ENCODE results near the gene TWIST1. TPM values are rescaled to one million over a fixed set of nuclear protein-coding genes. Genes with fewer than 3 reads are reported as not detected.

The TWIST1 gene
- not detected in 2 replicates for total RNA-seq

DNA sequence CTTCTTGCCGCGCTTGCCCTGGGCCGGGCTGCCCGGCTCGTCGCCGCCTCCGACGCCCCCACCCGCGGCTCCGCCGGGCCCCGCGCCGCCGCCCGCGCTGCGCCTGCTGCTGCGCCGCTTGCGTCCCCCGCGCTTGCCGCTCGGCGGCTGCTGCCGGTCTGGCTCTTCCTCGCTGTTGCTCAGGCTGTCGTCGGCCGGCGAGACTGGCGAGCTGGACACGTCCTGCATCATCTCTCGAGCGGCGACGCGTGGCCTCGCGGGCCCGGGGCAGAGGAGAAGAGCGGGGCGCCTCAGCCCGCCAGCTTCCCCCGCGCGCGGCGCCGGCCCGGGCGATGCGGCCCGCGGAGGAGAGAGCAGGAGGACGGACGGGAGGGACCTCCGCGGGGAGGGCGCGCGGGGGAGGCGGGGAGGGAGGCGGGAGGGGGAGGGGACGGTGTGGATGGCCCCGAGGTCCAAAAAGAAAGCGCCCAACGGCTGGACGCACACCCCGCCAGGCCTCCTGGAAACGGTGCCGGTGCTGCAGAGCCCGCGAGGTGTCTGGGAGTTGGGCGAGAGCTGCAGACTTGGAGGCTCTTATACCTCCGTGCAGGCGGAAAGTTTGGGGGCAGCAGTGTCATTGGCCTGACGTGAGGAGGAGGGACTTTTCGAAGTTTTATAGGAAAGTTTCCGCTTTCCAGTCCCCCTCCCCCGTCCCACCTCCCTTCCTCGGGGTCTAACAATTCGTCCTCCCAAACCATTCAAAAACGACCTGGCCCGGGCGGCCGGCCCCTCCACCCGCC is at the start of gene TWIST1:
TSS of gene TWIST1 (minus strand) at position 546 of the 779 bp plus-strand sequence. CDS start at position 231, 315 bp downstream.
- DNase-seq (ENCODE audit: low read depth), result no peak

DNA sequence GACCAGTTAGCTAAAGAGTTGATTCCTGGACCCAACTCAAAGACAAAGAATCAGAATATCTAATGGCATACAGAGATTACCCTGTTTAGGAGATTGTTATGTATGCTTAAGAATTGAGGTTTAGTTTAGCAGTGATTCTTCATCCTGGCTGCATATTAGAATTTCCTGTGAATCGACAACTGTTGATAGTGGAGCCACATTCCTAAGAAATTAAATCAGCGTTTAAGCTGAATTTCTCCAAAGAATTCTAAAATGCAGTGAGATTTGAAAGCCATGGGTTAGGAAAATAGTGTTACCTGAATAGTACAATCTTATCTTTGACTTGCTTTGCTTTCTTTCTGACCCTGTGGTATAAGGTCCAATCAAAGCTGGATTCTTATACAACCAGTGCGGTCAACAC is 44.2 kb upstream of the TWIST1 start:
- DNase-seq (ENCODE audit: low read depth), result no peak

- peak; percentile 9 for DNase-seq (ENCODE audit: low read depth)
These were observed 29.3 kb upstream of the TWIST1 start for GRCh38 chr7:19146699-19147098.

DNA sequence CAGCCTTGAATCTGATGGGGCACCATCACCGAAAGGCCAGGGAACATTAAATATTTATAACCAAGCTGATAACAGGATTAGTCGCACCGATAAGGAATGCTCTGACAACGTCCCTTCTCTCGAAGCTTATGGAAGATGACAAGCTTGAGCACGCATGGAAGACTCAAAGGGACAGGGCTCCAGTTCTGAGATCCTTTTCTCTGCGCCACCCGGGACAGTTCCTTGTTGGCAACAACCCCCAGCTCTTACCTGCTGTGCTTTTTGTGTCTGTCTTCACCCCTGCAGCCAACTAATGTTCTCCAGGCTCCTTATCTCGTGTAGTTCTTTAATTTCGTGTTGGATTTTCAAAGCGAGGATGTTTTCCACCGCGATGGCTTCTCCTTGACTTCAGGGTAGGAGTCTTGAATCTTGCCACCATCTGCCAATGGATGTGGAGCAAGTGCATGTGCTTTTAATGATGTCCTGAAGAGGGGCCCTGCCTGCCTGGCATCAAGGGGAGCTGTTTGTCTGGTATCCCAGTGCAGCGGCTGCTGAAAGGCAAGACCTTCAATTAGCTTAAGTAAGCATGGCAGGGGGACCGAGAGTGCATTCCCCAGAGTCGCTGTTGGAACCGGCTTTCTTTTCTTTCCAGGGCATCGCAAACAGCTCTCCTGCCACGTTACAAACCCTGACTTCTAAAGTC is 28.1 kb upstream of the TWIST1 start:
- no peak for DNase-seq (ENCODE audit: low read depth)

- DNase-seq (ENCODE audit: low read depth), result no peak
These were observed 27.4 kb upstream of the TWIST1 start, which contains the start of gene FERD3L for GRCh38 chr7:19144661-19145433. Gene FERD3L (minus strand): TSS chr7:19145421. CDS start chr7:19145362, 59 bp downstream.

- DNase-seq (ENCODE audit: low read depth), result no peak
These were observed 26.6 kb upstream of the TWIST1 start for GRCh38 chr7:19143881-19144574.

GRCh38 chr7:19139706-19140327 is 22.4 kb upstream of the TWIST1 start:
- no peak for DNase-seq (ENCODE audit: low read depth)

- no peak for DNase-seq (ENCODE audit: low read depth)
These were observed 16.4 kb upstream of the TWIST1 start for GRCh38 chr7:19133886-19134285.

DNA sequence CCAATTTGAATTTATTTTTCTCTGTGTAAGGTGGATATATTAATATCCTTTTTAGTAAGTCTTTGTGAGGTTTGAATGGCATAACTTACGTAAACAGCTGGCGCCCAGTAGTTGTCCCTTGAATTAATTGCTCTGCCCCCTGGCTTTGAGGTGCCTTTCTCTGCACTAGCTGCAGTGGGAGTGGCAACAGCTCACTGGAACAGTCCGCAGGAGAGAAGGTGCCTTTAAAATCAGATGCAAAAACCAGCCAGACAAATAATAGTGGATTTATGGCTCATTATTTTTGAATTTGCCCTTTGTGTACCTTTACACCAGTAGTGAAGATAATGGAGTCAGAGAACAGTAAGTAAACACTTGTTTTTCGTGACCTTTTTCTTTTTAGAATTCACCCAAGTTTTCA is 16.0 kb upstream of the TWIST1 start:
- DNase-seq (ENCODE audit: low read depth), result no peak

DNA sequence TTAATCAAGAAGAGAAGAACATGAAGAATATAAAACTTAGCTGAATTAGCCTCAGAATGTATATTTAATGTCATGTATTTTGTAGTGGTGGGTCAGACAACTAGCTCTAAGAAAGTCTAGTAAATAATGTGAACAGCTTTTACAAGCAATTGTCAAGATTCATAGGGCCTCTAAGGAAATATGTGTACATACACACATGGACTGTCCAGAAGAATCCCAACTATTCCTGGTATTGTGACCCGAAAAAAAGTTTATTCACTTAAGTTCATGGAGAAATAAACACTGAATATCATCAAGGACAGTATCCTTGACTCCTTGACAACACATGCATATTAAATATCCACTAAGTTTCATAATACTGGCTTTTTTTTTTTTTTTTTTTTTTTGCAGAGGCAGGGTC is 11.4 kb upstream of the TWIST1 start:
- DNase-seq (ENCODE audit: low read depth), result no peak

DNA sequence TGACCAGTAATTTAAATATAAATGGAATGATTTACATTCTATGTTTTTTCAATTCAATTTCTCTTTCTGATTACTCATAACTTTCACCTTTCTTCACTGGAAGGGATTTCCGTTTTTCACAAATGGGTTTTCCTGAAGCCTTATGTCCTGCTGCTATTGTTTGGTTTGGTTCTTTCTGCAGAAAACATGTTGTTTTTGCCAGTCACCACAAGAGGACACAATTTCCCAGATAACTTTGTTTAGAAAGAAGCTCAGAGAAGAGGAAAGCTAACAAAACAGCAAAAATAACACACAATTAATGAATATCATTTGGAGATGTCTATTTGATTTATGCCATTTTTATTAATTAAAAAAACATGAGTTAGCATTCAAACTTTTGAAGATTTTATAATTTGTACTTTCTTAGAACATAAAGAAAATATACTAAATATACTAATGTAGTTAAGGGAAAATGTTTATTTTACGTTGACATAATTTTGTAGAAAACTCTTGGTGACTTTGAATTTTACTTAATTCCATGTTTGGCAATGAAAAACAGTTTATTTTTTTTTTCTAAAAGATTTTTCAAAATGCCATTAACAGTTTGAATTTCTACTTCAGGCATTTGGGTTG is 4.6 kb upstream of the TWIST1 start:
- DNase-seq (ENCODE audit: low read depth), result peak; percentile 46

GRCh38 chr7:19119870-19120486 is 2.5 kb upstream of the TWIST1 start:
- no peak for DNase-seq (ENCODE audit: low read depth)

DNA sequence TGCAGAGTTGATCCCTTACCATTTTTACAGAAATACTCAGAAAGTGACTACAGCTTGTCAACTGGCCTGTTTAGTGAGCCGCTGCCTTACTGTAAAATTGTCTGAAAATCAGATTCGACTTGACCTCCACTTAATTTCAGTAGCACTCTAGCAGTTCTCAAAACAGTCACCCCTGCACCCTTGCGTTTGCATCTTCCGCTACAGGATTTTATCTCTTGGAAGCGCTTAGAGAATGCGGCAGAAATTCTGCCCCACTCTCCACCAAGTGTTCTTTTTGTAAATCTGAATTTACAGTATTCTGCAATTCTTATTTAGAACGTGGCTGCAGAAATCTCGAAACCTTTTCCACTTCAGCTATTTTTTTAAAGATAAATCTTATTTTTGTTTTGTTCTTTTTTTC is 1.9 kb upstream of the TWIST1 start:
- DNase-seq (ENCODE audit: low read depth), result no peak

DNA sequence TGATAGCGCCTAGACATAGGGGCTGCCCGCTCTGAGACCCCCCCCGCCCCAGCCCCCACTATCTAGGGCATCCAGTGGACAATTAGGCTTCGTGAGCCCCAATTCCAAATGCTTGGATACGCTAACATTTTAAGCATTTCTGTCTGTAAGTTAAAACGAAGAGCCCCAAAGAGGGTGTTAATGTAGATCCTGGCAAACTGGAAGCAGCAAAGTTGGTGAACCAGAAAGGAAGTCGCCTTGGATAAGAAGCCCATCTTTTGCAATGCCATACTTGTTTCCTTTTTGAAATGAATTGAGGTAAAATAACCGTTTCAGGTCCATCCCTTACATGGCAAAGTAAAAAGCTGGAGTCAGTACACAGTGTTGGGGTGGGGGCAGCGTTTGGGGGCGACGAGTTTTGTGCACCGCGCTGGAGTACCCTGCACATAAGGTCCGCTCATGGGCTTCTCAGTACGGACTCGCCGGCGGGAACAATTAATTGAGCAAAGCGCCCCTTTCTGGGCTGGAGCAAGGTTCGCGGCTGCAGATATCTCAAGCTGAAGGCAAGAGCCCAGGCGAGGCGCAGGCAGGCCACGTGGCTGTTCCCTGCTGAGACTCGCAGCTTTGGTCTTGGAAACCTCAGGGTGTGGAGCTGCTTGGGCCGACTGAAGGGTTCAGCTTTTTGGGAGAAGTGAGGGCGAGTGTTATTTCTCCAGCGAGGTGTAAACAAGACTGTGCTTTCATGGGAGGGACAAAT is 1.4 kb upstream of the TWIST1 start:
- no peak for DNase-seq (ENCODE audit: low read depth)

- no peak for DNase-seq (ENCODE audit: low read depth)
These were observed 603 bp upstream of the TWIST1 start for GRCh38 chr7:19117870-19118608.

DNA sequence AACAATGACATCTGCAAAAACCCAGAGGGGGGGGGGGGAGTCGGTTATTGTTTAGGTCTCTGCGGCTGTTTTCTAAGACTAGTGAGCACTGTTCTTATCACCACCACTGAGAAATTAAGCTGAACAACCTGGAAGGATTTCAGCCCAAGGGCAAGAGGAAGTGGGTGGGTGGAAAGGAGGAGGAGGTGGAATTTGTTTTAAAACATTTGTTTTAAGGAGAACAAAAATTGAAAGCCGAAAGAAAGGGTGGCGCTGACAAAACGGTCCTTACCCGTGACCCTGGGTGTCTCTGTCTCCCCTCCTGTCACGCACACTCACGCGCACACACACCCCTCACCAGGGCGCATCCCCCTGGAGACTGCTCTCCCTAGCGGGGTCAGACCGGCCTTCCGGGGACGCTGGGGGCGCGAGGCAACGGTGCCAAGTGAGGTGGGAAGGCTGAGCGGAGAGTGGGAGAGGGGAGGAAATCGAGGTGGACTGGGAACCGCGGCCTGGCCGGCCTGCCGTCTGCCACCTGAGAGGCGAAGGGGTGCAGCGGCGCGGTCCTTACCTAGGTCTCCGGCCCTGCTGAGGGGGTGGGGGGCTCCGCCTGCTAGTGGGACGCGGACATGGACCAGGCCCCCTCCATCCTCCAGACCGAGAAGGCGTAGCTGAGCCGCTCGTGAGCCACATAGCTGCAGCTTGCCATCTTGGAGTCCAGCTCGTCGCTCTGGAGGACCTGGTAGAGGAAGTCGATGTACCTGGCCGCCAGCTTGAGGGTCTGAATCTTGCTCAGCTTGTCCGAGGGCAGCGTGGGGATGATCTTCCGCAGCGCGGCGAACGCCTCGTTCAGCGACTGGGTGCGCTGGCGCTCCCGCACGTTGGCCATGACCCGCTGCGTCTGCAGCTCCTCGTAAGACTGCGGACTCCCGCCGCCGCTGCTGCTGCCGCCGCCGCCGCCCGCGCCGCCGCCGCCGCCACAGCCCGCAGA is 1.0 kb downstream of the TWIST1 start:
- DNase-seq (ENCODE audit: low read depth), result no peak

DNA sequence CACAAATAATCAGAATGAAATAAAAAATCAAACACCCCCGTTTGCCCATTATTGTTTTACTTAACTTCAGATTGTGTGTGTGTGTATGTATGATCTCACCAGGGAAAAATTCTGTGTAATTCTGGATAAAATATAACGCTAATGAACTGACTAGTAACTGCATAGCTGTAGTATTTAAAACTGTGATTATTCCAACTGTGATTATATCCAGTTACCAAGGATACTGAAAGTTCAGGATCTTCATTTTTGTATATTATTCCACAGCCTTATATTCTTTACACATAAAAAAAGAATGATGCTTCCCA is 2.9 kb downstream of the TWIST1 start:
- DNase-seq (ENCODE audit: low read depth), result no peak
